ENCODE data around the gene KCNK15. TPM values are rescaled to one million over a fixed set of nuclear protein-coding genes. Genes with fewer than 3 reads are reported as not detected.

Gene KCNK15
- total RNA-seq, 4 donors from 2014 or later = 0.54 TPM; not detected in 3

DNA sequence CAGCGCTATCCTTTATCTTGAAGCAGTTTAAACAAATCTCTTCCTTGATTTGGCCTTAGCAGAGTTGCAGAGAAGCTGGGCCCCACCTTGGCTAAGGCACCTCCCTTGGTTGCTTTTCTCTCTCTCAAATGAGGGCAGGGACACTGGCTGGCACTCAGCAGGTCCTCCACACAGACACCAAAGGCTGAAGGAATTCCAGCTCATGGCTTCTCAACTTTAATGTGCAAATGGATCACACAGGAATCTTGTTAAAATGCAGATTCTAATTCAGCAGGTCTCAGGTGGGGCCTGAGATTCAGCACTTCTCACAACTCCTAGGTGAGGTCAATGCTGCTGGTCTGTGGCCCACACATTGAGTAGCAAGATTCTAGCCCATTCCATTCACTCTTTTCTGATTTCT lies 39.0 kb downstream of the KCNK15 start:
- TF ChIP-seq POLR2A (IDR thresholded peaks at IDR 0.05) = no peak
- TF ChIP-seq, protein P1, sequence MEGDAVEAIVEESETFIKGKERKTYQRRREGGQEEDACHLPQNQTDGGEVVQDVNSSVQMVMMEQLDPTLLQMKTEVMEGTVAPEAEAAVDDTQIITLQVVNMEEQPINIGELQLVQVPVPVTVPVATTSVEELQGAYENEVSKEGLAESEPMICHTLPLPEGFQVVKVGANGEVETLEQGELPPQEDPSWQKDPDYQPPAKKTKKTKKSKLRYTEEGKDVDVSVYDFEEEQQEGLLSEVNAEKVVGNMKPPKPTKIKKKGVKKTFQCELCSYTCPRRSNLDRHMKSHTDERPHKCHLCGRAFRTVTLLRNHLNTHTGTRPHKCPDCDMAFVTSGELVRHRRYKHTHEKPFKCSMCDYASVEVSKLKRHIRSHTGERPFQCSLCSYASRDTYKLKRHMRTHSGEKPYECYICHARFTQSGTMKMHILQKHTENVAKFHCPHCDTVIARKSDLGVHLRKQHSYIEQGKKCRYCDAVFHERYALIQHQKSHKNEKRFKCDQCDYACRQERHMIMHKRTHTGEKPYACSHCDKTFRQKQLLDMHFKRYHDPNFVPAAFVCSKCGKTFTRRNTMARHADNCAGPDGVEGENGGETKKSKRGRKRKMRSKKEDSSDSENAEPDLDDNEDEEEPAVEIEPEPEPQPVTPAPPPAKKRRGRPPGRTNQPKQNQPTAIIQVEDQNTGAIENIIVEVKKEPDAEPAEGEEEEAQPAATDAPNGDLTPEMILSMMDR (IDR thresholded peaks at IDR 0.05) = no peak
- Histone ChIP-seq H3K27ac (no peak overlapping the region), H3K9me3 (no peaks in the 10 kb centered on the region), H3K4me1 (no peaks in the 10 kb centered on the region), H3K27me3 (no peaks in the 10 kb centered on the region), H3K4me3 (no peak overlapping the region), H3K36me3 (no peaks in the 10 kb centered on the region)
- DNase-seq = no peak

DNA sequence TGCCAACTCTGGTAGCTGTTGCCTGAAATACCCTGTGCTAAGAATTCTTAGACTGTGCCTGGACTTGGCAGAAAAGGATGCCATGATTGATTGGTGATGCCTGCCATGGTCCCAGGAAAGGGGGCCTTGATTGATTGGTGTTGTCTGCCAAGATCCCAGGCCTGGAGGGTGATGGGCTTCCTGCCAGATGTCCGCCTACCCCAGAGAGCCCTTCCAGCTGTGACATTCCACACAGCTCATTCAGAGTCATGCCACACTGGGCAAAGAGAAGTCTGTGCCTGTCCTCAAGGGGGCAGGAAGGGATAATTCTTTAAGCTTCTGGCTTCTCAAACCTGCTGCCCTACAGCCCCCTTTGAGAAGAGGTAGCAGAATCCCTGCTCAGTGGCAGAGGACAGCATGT lies 40.1 kb downstream of the KCNK15 start:
- H3K36me3 ChIP-seq = no peaks in the 10 kb centered on the region
- no peaks in the 10 kb centered on the region for H3K4me1 ChIP-seq
- no peak for DNase-seq
- TF ChIP-seq, protein P1 (IDR thresholded peaks at IDR 0.05) = no peak
- TF ChIP-seq POLR2A (IDR thresholded peaks at IDR 0.05) = no peak
- no peaks in the 10 kb centered on the region for H3K27me3 ChIP-seq
- H3K9me3 ChIP-seq = no peaks in the 10 kb centered on the region
- H3K27ac ChIP-seq = no peak overlapping the region
- H3K4me3 ChIP-seq = no peak overlapping the region

DNA sequence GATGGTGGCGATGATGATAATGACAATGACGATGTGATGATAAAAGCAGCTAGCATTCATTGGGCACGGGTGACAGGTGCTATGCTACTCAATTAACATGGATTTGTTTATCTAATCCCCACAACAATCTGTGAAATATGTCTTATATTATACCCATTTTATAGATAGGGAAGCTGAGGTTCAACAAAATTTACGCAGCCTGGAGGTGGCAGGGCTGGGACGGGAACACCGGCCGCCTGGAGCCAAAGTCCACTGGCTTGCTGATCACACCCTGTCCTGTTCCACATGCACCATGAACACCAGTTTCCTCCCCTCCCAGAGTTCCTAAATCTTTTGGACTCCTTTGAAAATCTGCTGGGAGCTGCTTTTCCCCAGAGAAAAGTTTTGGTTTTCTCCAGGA lies 41.6 kb downstream of the KCNK15 start:
- TF ChIP-seq POLR2A (IDR thresholded peaks at IDR 0.05) = no peak
- TF ChIP-seq, protein P1 (IDR thresholded peaks at IDR 0.05) = no peak
- no peak for DNase-seq
- H3K9me3 ChIP-seq = no peaks in the 10 kb centered on the region
- no peaks in the 10 kb centered on the region for H3K27me3 ChIP-seq
- H3K4me1 ChIP-seq = no peaks in the 10 kb centered on the region
- no peaks in the 10 kb centered on the region for H3K36me3 ChIP-seq
- no peak overlapping the region for H3K27ac ChIP-seq
- no peak overlapping the region for H3K4me3 ChIP-seq

DNA sequence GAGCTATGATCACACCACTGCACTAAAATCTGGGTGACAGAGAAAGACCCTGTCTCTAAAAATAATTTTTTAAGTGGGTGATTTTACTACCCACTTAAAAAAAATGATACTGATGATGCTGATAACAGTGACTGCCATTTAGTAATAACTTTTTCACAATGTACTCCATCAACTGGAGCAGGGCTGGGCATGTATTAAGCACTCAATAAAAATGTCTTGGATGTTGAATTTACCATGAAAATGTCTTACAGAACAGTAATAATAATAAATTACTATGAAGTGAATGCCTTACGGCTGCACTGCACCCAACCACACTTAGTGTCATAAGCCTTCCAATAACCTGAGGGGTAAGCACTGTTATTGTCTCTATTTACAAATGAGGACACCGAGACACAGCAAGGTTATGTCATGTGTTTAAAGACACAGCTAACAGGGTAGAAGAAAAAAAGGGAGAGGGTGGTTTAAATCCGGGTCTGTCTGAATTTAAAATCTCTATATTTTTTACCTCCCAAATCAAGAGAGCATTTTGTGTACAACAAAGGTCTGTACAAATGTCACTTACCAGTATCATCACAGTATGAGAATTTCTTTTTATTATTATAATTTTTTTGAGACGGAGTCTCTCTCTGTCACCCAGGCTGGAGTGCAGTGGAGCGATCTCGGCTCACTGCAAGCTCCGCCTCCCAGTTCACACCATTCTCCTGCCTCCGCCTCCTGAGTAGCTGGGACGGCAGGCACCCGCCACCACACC lies 43.2 kb downstream of the KCNK15 start:
- TF ChIP-seq, protein P1 (IDR thresholded peaks at IDR 0.05) = no peak
- no peak for TF ChIP-seq POLR2A (IDR thresholded peaks at IDR 0.05)
- no peak for DNase-seq
- H3K4me3 ChIP-seq = no peak overlapping the region

DNA sequence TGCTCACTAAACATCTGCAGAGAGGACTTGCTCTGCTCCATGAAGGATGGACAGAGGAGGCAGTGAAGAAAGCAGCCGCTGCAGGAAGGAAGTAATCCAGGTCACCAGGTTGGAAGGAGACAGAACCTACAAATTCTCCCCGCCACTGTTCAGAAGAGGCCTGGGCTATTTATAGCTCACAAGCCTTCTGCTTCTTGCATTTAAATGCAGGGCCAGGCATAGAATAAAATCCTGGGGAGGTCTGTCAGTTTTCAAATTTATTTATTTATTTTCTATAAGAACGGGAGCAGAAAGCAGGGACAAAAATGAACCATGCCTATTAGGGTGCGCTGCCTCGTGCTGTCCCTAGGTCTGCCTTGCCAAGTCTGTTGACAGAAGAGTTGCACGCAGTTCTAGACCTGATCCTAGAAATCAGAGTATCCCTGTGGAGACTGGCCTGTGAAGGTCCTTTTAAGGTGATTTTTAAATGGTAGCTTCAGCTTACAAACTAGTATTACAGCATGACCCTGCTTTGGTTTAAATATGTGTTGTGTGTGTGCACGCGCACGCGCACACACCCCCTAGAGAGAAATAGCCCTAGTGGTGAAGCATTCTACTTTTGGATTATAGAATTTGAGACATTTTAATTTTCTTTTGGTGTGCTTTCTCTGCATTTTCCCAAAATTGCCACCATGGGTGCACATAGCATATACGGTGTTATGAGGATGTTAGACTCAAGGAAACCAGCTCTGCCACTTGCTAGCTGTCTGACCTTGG lies 45.2 kb downstream of the KCNK15 start:
- no peaks in the 10 kb centered on the region for H3K36me3 ChIP-seq
- no peak overlapping the region for H3K4me3 ChIP-seq
- no peak overlapping the region for H3K27ac ChIP-seq
- no peak for TF ChIP-seq POLR2A (IDR thresholded peaks at IDR 0.05)
- TF ChIP-seq, protein P1 (IDR thresholded peaks at IDR 0.05) = no peak
- no peaks in the 10 kb centered on the region for H3K9me3 ChIP-seq
- DNase-seq = no peak
- H3K27me3 ChIP-seq = no peaks in the 10 kb centered on the region
- H3K4me1 ChIP-seq = no peaks in the 10 kb centered on the region

More for the DNA sequence above, 43.2 kb downstream of the KCNK15 start:
- Histone ChIP-seq H3K4me1 (no peaks in the 10 kb centered on the region), H3K36me3 (no peaks in the 10 kb centered on the region), H3K9me3 (no peaks in the 10 kb centered on the region), H3K27ac (no peak overlapping the region), H3K27me3 (no peaks in the 10 kb centered on the region)

Data from Peyer's patch (tissue), 4 donors.